GM19467 (cell line): ENCODE results near the gene CTIF.

Experiments used
- ATAC-seq: cut with Tn5 transposase; IDR thresholded peaks from one replicate; pipeline ENCODE4 v1.9.1; 2021; ENCODE audit warnings: mild to moderate bottlenecking, moderate library complexity; ENCODE audit not compliant: unreplicated experiment

The CTIF gene

DNA sequence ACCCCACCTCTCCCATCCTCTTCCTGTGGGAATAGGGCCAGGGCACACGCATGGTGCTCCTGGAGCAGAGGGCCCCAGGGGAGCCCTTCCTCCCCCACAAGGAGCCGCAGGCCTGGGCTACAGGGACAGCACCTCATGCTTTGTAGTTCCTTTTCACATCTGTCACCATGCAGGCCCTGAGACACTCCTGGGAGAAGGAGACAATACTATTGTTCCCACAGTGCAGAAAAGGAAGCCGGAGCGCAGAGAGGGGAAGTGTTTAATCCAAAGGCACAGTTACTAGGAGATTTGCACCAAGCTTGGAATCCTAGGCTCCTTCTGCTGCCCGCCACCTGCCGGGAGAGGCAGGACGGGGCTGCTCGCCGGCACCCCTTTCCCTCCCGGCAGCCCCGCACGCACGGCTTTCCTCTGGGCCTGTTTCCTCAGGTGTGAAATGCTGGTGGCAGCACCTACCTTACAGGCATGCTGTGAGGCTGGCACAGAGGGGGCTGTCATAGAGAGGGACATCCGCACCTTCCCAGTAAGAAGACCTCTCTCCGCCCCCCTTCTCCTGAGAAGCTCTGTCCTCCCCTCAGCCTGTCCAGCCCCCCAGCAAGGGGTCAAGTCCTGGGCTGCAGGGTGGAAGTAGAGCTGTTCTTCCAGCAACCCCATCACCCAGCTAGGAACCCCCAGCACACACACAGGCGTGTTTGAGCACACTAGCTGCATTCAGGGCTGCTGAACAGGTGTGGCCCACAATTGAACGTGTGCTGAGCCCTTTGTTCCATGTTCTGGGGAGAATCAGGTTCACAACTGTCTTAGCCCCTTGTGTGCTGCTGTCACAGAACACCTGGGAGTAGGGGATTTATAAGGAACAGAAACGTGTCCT is 349.3 kb downstream of the CTIF start:
- no peak for ATAC-seq

DNA sequence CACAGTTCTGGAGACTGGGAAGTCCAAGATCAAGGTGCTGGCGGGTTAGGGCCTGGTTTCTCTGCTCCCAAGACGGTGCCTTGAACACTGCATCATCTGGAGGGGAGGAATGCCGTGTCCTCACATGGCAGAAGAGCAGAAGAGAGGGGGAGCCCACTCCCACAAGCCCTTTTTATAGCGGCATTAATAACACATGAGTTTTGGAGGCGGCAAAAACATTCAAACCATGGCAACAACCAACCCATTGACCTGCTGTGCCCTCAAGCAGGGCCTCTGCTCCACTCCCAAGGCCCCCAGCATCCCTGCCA is 349.9 kb downstream of the CTIF start:
- no peak for ATAC-seq

DNA sequence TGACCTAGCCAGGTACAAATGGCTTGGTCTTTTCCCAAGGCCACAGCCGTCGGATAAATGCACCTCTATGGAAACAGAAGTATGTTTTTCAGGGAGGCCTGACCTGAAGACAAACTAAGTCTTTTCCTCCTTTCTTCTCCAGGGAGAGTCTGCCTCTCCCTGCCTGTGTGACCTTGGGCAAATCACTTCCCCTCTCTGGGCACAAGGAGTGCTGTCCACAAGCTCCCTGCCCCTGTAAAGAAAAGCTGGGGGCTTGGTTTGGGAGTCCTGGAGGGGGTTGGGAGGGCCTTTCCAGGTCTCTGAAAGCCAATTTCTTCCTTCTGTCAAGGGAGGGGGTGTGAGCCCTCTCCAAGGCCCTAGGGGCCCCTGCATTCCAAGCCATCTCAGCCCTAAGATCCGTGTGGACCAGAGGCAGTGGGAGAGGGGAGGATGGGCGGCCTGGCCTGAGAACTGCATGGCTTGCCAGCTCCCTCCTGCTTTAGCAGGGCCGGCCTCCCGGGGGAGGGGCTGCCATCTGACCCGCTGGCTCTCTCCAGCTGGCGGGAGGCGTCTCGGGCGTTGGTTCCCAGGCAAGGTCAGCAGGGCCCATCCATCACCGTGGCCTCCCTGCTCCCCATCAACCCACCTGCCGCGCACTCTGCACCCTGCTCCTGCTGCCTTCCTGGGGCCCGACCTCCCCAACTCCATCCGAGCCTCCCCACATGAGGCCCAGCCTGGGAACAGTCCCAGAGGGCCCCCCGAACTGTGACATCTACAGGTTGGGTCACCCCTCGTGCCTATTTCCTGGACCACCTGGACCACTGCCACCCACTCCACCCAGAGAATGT is 350.5 kb downstream of the CTIF start:
- ATAC-seq = no peak

DNA sequence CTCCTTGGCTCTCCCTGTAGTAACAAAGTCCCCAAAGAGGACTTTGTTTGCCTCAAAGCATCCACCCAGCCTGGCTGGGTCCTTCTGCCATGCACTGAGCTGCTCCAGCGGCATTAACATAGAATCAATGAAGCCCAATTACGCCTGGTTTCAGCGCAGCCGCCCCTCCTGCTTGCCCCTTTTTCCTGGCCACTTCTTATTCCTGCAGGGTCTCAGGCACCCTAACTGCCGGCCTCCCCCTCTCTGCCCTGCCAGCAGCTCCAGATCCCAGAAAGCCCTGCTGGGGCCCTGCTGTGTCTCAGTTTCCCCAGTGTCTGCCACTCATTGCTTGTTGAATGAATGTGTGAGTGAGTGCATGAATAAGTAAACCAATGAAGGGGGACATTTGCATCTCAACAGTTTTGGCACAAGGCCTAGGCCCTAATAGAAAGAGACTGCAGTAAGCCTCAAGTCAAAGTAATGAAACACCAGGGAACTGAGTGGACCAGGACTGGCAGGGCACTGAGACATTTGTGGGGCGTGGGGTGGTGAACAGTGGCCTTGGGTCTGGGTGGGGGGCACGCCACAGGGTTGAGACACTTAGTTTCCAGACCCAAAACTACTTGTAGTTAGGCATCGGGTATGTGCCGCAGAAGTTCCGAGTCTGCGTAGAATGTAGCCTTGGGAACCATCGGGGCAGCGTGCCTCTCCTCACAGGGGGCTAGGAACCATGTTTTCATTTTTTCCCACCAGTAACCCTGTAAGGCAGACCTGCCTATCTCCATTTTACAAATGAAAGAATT is 351.3 kb downstream of the CTIF start:
- ATAC-seq = no peak

DNA sequence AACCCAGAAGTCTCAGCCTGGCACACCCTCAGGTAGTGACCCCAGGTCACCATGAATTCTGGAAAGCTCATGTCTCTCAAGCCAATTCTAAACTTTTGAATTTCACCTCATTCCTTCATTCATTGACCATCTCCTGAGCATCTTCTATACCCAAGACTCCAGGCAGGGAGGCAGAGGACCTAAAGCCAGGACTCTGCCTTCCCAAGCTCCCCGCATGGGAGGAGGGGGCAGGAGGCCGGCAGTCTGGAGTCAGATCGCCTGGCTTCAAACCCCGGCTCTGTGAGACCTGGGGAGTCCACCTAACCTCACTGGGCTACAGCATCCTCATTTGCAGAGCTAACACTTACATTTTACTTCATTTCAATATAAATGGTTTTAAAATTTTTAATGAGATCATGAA is 352.9 kb downstream of the CTIF start:
- ATAC-seq = no peak

DNA sequence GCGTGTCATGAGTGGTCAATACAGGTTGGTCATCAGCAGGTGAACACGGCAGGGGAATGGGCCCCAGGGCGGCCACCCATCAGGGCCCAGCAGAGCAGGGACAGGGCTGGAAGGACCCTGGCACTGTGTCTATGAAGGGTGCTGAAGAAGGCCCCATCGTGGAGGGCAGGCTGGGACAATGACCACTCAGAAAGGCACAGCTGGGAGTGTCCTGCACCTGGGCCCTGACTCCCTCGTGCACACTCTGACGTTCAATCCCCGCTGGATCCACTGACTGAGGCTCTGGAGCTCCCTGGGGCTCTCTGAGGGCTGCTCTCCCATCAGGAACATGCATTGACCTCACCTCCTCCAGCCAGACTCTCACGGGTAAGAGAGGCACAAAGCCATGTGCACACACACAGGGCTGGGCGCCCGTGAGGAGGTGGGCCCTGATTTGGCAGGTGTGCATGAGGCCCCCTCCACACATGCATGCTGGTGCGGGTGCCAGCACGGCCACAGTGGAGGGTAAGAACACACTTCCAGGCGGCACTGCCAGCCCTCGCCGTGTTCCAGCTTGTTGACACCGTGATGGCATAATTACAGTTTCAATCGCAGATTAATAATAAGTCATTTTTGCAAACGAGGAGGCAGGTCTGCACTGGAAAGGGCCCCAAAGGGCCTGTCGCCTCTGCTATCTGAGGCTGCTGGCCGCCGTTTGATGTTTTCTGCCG is 353.5 kb downstream of the CTIF start:
- ATAC-seq = no peak

DNA sequence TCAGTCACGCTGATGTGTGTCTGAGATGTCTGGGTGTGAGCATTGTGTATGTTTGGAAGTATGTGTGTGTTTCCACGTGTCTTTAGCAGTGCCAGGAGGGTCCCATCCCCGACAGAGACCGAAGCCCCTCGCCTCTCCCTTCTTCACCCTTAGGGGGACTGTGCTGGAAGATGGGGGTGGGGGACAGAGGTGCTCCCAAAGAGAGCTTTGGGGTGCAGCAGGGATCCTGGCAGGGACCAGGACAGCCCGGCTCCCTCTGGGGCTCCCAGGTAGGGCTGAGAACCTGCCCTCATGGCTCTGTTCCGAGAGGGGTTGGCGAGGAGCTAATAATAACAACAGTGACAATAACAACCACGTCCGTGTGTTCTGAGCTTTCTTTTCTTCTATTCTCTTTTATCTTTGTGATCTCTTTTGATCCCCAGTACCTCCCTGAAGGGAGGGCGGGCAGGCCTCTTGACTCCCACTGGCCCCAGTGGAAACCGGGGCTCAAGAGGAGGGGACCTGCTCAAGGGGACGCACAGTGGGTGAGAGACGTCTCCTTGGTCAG is 354.3 kb downstream of the CTIF start:
- no peak for ATAC-seq

DNA sequence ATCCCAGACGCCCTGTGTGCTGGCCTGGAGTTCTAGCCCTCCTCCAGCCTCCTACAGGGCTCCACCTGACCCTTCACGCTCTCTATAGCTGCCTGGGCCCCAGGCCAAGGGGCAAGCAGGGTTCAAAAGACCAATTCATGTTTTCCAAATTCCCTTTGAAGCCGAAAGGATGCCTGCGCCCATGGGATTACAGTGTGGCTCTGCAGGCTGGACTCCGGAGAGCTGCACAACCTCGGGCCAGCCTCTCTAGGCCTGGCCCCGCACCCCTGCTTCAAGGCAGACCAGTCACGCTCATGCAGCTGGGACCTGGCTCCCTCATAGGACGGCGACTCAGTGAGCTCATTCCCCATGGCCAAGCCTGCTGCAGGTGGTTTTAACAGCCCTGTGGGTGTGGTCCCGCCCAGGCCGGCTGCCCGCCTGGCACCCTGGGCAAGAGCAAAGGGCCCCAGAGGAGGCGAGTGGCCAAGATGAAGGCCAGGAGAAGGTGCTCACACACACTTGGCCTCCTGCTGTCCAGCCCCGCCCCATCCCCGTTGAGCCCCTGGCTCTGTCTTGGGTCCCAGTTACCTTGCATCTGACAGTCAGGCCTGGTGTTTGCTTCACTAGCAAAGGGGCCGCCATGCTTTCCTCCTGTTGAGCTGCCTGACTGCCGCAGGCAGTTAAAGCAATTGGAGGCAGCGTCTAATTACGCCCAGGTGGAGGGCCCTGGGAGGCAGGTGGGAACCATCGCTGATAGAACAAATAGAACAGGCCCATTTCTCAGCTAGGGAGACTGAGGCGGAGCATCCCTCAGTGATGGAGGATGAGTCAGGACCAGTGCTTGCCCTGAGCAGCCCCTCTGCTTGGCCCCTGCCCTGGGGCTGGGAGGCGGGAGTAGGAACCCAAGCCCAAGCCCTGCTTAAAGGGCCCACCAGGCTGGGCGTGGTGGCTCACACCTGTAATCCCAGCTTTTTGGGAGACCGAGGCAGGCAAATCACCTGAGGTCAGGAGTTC is 355.1 kb downstream of the CTIF start:
- ATAC-seq = no peak

DNA sequence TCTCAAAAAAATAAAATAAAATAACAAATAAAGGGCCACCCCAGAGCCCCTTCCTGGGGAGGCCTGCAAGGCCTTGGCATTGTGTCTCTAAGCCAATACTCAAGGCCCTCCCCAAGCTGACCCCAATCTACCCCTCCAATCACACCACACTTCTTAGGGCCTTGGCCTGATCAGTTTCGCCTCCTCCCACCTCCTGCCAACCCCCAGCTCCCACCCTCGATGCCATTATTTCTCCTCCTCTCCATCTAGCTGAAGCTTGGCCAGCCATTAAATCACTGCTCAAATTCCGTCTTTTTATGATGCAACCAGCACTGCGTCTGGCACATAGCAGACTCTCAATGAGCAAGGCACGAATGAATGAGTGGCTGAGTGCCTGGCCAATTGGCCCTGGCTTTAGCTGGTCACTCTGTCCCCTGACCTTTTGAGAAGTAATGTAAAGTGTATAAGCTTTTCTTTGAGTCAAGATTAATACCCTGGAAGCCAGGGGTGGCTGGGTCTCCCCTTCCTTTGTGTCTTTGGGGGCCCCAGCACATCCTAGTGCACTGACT is 356.0 kb downstream of the CTIF start:
- no peak for ATAC-seq

DNA sequence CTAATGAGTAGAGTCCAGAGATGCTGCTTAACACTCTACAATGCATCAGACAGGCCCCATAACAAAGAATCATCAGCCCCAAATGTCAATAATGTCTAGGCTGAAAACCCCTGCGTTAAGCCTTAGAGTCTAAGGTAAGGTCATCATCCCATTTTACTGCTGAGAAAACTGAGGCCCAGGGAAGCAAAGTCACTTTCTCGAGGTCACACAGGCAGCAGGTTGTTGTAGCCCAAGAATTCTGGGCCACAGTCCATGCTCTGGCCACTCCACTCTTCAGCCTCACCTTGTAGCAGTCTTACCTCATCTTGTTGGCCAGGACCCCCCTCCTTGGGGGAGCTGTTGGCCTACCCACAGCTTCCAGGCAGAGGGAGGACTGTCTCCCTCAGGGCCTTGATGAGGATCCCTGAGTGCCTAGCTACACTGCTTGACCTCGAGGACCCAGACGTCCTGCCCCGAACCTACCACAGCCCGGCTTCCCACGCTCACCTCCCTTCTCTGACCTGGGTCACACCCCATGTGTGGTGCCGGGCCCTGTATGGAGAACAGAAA is 357.6 kb downstream of the CTIF start:
- no peak for ATAC-seq

DNA sequence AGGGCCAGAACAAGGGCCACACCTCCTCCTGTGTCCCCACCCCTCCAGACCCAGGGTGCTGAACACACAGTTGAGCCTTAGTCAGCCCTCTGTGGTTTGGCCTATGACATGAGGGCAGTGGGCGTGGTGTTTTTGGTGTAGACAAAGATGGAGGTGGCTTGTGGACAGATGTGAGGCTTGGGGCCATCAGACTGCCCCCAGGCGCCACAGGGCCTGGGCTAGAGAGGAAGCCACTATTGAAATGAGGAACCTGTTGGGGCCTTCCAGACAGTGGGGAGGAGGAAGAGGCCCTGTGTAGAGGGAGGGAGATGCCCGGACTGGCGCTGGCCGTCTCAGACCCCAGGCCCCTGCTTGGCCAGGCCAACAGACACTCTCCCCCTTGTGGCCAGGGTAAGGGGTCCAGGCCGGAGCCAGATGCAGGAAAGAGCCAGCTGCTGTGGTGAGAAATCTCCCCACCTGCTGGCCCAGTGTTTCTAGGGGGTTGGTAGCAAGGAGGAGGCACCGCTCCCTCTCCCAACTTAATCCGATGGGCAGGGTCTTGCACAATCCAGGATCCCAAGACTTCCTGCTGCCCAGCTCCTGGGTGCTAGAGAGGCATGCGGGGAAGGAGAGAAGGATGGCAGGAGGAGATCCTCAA is 358.2 kb downstream of the CTIF start:
- peak; percentile 57 for ATAC-seq

DNA sequence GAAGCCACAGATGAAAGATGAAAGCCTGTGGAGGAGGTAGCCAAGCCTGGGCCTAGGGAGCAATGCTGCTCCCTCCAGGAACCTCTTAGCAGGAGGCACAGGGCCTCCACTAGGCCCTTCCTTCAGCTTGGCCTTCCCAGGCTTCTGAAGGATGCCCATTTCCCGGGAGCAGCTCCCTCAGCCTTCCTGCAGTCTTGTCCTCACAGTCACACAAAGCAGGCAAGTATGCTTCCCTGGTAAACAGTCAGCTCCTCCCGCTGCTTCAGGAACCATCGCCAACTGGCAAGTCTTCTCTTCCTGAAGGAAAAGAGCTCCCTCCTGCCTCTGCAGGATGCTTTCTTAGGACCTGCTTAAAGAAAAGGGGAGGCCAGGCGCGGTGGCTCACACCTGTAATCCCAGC is 358.7 kb downstream of the CTIF start:
- ATAC-seq = no peak

DNA sequence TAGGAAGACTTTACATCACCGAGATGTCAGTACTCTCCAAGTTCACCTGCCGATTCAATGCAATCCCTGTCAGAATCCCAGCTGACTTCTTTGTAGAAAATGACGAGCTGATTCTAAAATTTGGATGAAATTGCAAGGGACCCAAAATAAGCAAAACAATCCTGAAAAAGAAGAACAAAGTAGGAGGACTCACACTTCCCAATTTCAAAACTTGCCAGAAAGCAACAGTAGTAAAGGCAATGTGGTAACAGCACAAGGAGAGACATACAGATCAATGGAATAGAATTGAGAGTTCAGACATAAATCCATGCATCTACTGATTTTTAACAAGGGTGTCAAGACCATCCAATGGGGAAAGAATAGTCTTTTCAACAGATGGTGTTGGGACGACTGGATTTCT is 359.7 kb downstream of the CTIF start:
- no peak for ATAC-seq

DNA sequence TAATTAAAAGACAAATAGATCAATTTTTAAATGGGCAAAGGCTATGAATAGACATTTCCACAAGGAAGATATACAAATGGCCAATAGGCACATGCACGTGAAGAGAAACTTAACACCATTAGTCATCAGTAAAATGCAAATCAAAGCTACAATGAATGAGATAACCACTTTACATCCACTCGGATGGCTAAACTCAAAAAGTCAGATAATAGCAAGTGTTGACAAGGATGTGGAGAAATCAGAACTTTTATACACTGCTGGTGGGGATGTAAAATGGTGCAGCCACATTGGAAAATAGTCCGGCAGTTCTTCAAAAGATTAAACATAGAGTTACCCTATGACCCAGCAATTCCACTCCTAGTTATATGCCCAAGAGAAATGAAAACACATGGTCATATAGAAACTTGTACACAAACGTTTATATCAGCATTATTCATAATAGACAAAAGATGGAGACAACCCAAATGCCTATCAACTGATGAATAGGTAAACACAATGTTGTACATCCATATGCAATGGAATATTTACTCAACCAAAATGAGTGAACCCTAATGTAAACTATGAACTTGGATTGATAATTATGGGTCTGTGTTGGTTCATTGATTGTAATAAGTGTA is 360.8 kb downstream of the CTIF start:
- ATAC-seq = no peak

DNA sequence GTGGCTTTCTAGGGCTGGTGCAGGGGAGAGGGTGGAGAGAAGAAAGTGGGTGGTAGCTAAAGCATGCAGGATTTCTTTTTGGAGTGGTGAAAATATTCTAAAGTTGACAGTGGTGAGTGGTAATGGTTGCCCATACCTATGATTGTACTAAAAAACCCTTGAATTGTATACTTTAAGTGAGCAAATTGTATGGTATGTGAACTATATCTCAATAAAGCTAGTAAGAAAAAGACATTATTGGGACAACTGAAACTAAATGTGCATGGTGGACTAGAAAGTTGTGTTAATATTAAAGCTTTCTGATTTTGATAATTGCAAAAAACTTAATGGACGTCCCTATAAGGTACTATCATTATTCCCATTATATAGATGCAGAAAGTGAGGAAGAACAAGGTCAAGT is 361.6 kb downstream of the CTIF start:
- ATAC-seq = no peak

DNA sequence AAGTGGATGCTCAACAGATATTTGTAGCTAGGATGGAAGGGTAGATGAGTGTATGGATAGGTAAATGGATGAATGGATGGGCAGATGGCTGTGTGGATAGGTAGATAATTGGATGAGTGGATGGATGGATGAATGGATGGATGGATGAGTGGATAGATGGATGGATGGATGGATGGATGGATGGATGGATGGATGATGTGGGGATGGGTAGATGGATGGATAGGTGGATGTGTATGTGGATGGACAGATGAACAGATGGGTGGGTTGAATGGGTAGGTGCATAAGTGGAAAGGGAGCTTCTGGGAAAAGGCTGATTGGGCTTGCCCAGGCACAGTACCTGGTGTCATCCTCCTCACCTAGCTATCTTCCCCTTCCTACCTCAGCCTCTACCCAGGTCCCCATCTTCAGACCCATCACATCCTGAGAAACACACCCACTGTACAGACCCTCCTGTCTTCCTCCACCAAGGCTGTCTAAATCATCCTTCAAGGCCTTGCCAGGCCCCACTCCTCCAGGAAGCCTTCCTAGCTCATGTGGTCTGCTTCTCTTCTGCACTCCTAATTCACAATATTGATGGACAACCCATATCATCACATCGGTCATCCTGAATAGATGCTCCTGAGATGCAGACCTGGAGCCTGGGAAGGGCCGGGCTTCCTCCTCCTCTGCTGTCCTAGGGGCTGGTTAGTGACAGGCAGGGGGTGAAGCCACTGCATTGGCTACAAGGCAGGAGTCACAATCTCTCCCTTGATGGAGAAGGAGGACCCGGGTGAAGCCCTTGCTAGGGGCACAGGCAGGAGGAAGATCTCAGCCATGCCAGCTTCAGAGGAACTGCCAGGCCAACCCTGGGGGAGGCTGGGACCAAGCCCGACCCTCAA is 362.6 kb downstream of the CTIF start:
- no peak for ATAC-seq
